ENCODE results near the gene GNA12.
"Not testable (repeated sequence)": the region's sequence is repeated elsewhere in the genome, so short reads cannot be mapped to it uniquely, and the experiment has no call there.

The GNA12 gene

GRCh38 chr7:2687881-2688318 lies 156.2 kb downstream of the GNA12 start, which contains the start of gene AMZ1:
AMZ1 (plus strand) TSS chr7:2688202; CDS start chr7:2700452, 12,250 bp downstream.
- DNase-seq: no peak

GRCh38 chr7:2687338-2687869 lies 156.7 kb downstream of the GNA12 start:
- DNase-seq: no peak

- DNase-seq: no peak
Measured at GRCh38 chr7:2686101-2686500, 158.0 kb downstream of the GNA12 start.

- no peak for DNase-seq
Measured at GRCh38 chr7:2684501-2684900, 159.6 kb downstream of the GNA12 start.

GRCh38 chr7:2681929-2682799 lies 161.9 kb downstream of the GNA12 start:
- no peak for DNase-seq

GRCh38 chr7:2680792-2681490 lies 163.2 kb downstream of the GNA12 start:
- DNase-seq: no peak

GRCh38 chr7:2680256-2680655 lies 163.9 kb downstream of the GNA12 start:
- no peak for DNase-seq

GRCh38 chr7:2679135-2680127 lies 164.7 kb downstream of the GNA12 start:
- DNase-seq: not testable (repeated sequence)

GRCh38 chr7:2678454-2678853 lies 165.7 kb downstream of the GNA12 start:
- not testable (repeated sequence) for DNase-seq
